Memory B cell (primary cell): ENCODE measurements around the gene KRTAP4-3.
A peak's percentile ranks its signal among the peaks of the same experiment; 100 is the strongest.
"Not testable (repeated sequence)": the region's sequence is repeated elsewhere in the genome, so short reads cannot be mapped to it uniquely, and the experiment has no call there.

Experiments
- ATAC-seq: fragments of 150-1000 bp; cut with Tn5 transposase; 2 replicates; pipeline ENCODE4 v1.10.0; 2021; ENCODE audit warnings: low read depth, mild to moderate bottlenecking, moderate library complexity
- DNase-seq, 2 donors: peaks; one replicate each; pipeline ENCODE4 v3.0.0; 2022; ENCODE audit warnings: low spot score in 2 of 2
- H3K27ac Mint-ChIP-seq: one replicate; pipeline ENCODE4 v1.8.0; 2022; ENCODE audit warnings: mild to moderate bottlenecking, moderate library complexity, mixed read lengths
- H3K27me3 Mint-ChIP-seq: one replicate; pipeline ENCODE4 v1.8.0; 2022; ENCODE audit warnings: mixed read lengths
- H3K36me3 Mint-ChIP-seq: one replicate; pipeline ENCODE4 v1.8.0; 2022; ENCODE audit warnings: mild to moderate bottlenecking, mixed read lengths
- H3K4me1 Mint-ChIP-seq: one replicate; pipeline ENCODE4 v1.8.0; 2022; ENCODE audit warnings: mixed read lengths
- H3K4me3 Mint-ChIP-seq: one replicate; pipeline ENCODE4 v1.8.0; 2022; ENCODE audit warnings: mild to moderate bottlenecking, moderate library complexity, mixed read lengths
- H3K9me3 Mint-ChIP-seq: one replicate; pipeline ENCODE4 v1.8.0; 2022; ENCODE audit warnings: mixed read lengths

The KRTAP4-3 gene

GRCh38 chr17:41168121-41168520 lies at the start of gene KRTAP4-3:
Gene KRTAP4-3 (minus strand): TSS chr17:41168221. CDS start chr17:41168172, 49 bp downstream.
- ATAC-seq (no peak), DNase-seq (no peak)
- H3K4me3 Mint-ChIP-seq, result no peak within 1 kb of the TSS
- H3K4me1 Mint-ChIP-seq, result peaks cover 2% of the 10 kb centered on the region
- no peaks in the 10 kb centered on the region for H3K9me3 Mint-ChIP-seq
- peaks cover 5% of the 10 kb centered on the region for H3K27me3 Mint-ChIP-seq
- H3K27ac Mint-ChIP-seq, result no peak within 1 kb of the TSS
- H3K36me3 Mint-ChIP-seq, result no peaks in the 10 kb centered on the region

GRCh38 chr17:41215681-41216080 lies 47.7 kb upstream of the KRTAP4-3 start:
- ATAC-seq, result no peak
- H3K9me3 Mint-ChIP-seq, result peaks cover 5% of the 10 kb centered on the region
- H3K27me3 Mint-ChIP-seq, result peaks cover 17% of the 10 kb centered on the region
- no peak for DNase-seq
- H3K36me3 Mint-ChIP-seq, result peaks cover 1% of the 10 kb centered on the region
- H3K4me1 Mint-ChIP-seq, result no peaks in the 10 kb centered on the region
- H3K27ac Mint-ChIP-seq, result no peak overlapping the region
- no peak overlapping the region for H3K4me3 Mint-ChIP-seq

GRCh38 chr17:41212524-41213169 lies 44.6 kb upstream of the KRTAP4-3 start:
- Mint-ChIP-seq H3K27me3 (peaks cover 24% of the 10 kb centered on the region), H3K4me3 (no peak overlapping the region), H3K27ac (no peak overlapping the region), H3K9me3 (peaks cover 1% of the 10 kb centered on the region), H3K4me1 (no peaks in the 10 kb centered on the region), H3K36me3 (no peaks in the 10 kb centered on the region)
- ATAC-seq, result no peak
- DNase-seq, result no peak

DNA sequence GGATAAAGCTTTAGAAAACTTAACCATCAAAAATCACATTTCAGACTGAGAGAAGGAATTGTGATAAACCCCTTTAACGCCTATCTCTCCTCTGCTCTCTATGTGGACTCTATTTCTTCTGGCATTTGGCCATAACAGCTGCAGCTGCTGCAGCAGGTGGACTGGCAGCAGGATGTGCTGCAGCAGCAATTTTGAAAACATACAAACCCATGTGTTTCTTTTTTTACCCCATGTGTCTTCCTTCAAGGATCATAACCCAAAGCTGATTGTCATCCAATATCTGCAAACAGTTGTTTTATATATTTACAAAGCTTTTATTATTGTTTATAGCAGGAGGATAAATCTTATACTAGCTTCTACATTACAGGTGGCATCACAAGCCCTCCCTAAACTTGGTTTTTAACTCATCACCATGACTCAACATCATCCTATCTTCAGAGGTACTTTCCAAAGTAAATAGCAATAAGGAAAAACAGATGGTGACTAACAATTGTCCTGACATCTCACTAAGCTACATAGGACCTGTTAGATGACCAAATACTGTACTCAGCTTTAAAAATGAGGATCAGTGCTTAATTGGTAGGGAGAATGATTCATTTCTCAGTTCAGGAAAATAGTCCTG lies 43.9 kb upstream of the KRTAP4-3 start:
- Mint-ChIP-seq H3K4me3 (no peak overlapping the region), H3K4me1 (no peaks in the 10 kb centered on the region), H3K27ac (no peak overlapping the region), H3K27me3 (peaks cover 22% of the 10 kb centered on the region), H3K36me3 (no peaks in the 10 kb centered on the region), H3K9me3 (peaks cover 1% of the 10 kb centered on the region)
- no peak for ATAC-seq
- DNase-seq, result no peak

DNA sequence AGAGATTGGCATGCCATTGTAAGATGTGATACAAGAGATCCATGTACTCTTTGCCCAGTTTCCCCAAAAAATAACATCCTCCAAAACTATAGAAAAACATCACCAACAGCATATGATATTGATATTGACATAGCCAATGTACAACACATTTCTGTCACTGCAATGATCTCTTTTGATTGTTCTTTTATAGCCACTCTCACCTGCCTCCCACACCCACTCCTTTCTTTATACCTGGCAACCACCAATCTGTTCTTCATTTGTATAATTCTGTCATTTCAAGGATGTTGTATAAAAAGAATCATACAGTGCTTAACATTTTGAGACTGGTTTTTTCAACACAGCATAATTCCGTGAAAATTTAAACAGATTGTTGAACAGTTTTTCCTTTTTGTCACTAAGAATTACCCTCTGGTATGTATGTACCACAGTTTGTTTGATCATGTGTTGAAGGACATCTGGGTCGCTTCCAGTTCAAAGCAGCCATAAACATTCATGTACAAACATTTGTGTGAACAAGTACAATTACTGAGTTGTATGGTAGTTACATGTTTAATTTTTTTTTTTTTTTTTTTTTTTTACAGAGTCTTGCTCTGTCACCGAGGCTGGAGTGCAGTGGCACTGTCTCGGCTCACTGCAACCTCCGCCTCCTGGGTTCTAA lies 31.5 kb upstream of the KRTAP4-3 start:
- Mint-ChIP-seq H3K4me1 (no peaks in the 10 kb centered on the region), H3K36me3 (no peaks in the 10 kb centered on the region), H3K4me3 (no peak overlapping the region), H3K27me3 (no peaks in the 10 kb centered on the region), H3K9me3 (peaks cover 5% of the 10 kb centered on the region), H3K27ac (no peak overlapping the region)
- DNase-seq (no peak), ATAC-seq (no peak)

DNA sequence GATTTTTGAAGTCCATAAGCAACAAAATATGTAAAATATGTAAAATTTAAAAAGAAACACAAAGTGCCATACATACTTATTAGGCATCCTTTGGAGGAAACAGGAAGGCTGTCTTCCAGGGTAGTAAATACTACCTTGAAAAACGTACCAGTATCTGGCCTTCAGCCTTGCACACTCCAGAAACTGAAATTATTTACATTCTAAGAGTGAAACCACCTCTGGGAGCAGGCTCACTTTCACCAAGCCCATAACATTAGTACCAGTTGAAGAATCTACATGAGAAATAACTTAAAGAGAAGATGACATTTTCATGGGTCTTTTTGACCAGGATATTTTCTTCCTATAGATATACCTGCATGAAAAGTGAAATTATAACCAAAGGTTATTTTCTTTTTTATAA lies 28.0 kb upstream of the KRTAP4-3 start:
- Mint-ChIP-seq H3K27ac (no peak overlapping the region), H3K36me3 (no peaks in the 10 kb centered on the region), H3K4me3 (no peak overlapping the region), H3K9me3 (peaks cover 5% of the 10 kb centered on the region), H3K27me3 (peaks cover 7% of the 10 kb centered on the region), H3K4me1 (no peaks in the 10 kb centered on the region)
- ATAC-seq (no peak), DNase-seq (no peak)

DNA sequence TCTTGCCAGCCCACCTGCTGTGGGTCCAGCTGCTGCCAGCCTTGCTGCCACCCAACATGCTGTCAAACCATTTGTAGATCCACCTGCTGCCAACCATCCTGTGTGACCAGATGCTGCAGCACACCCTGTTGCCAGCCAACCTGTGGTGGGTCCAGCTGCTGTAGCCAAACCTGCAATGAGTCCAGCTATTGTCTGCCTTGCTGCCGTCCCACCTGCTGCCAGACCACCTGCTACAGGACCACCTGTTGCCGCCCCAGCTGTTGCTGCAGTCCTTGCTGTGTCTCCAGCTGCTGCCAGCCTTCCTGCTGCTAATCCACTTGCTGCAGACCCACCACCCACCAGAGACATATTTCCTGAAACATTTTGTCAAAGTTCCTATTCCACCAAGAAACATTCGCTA lies 22.3 kb upstream of the KRTAP4-3 start:
- H3K9me3 Mint-ChIP-seq, result no peaks in the 10 kb centered on the region
- H3K4me3 Mint-ChIP-seq, result no peak overlapping the region
- DNase-seq (no peak), ATAC-seq (no peak)
- H3K27ac Mint-ChIP-seq, result no peak overlapping the region
- H3K27me3 Mint-ChIP-seq, result peaks cover 31% of the 10 kb centered on the region
- H3K36me3 Mint-ChIP-seq, result no peaks in the 10 kb centered on the region
- H3K4me1 Mint-ChIP-seq, result no peaks in the 10 kb centered on the region

DNA sequence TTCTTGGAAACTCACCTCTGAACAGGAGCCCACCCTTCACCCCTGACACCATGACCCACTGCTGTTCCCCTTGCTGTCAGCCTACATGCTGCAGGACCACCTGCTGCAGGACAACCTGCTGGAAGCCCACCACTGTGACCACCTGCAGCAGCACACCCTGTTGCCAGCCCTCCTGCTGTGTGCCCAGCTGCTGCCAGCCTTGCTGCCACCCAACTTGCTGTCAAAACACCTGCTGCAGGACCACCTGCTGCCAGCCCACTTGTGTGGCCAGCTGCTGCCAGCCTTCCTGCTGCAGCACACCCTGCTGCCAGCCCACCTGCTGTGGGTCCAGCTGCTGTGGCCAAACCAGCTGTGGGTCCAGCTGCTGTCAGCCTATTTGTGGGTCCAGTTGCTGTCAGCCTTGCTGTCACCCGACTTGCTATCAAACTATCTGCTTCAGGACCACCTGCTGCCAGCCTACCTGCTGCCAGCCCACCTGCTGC lies 21.9 kb upstream of the KRTAP4-3 start, which contains the start of gene KRTAP9-1:
Gene KRTAP9-1 (plus strand): TSS at position 51 of the 482 bp plus-strand sequence. CDS start 0 bp downstream, at position 51.
- H3K4me3 Mint-ChIP-seq, H3K27ac Mint-ChIP-seq, H3K9me3 Mint-ChIP-seq, H3K4me1 Mint-ChIP-seq, H3K36me3 Mint-ChIP-seq, ATAC-seq, DNase-seq: not testable (repeated sequence)
- H3K27me3 Mint-ChIP-seq, result peaks cover 33% of the 10 kb centered on the region

DNA sequence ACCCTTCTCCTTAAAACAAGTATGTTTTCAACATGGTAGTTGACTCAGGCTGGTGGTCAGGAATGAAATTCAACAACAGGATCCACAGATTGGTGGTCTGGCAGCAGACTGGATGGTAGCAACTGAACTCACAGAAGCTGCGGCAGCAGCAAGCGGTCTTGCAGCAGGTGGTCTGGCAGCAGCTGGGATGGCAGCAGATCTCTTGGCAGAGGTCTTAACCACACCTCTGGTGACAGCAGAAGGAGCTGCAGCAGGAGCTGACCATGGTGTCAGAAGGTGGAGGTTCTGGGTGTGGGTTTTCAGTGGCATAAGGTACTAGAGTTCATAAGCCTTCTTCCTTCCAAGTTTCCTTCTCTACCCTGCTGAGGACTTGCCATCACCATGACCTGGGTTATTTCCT lies 18.9 kb upstream of the KRTAP4-3 start:
- Mint-ChIP-seq H3K27me3 (peaks cover 36% of the 10 kb centered on the region), H3K4me3 (no peak overlapping the region), H3K36me3 (no peaks in the 10 kb centered on the region), H3K4me1 (no peaks in the 10 kb centered on the region), H3K9me3 (peaks cover 1% of the 10 kb centered on the region), H3K27ac (no peak overlapping the region)
- DNase-seq (no peak), ATAC-seq (no peak)

GRCh38 chr17:41185001-41185400 lies 17.0 kb upstream of the KRTAP4-3 start:
- Mint-ChIP-seq H3K4me1 (no peaks in the 10 kb centered on the region), H3K27ac (no peak overlapping the region), H3K4me3 (no peak overlapping the region), H3K36me3 (no peaks in the 10 kb centered on the region), H3K27me3 (peaks cover 24% of the 10 kb centered on the region), H3K9me3 (peaks cover 1% of the 10 kb centered on the region)
- DNase-seq (no peak), ATAC-seq (no peak)

DNA sequence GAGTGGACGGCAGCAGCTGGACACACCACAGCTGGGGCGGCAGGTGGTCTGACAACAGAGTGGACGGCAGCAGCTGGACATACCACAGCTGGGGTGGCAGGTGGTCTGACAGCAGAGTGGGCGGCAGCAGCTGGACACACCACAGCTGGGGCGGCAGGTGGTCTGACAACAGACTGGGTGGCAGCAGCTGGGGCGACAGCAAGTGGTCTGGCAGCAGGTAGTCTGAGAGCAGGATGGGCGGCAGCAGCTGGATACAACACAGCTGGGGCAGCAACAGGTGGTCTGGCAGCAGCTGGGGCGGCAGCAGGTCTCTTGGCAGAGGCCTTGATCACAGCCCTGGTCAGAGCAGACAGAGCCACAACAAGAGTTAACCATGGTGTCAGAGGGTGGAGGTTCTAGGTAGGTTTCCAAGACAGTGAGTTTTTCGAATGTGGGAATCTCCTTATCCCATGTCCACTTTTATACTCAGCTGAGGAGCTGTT lies 16.5 kb upstream of the KRTAP4-3 start, which contains the start of gene KRTAP4-1:
Gene KRTAP4-1 (minus strand): TSS at position 432 of the 482 bp plus-strand sequence. CDS start 57 bp downstream, at position 375.
- Mint-ChIP-seq H3K4me1 (no peaks in the 10 kb centered on the region), H3K27ac (no peak within 1 kb of the TSS), H3K27me3 (peaks cover 21% of the 10 kb centered on the region), H3K36me3 (no peaks in the 10 kb centered on the region), H3K4me3 (no peak within 1 kb of the TSS), H3K9me3 (peaks cover 1% of the 10 kb centered on the region)
- DNase-seq, result no peak
- no peak for ATAC-seq

GRCh38 chr17:41178843-41179616 lies 11.0 kb upstream of the KRTAP4-3 start:
- no peak for DNase-seq
- no peaks in the 10 kb centered on the region for H3K9me3 Mint-ChIP-seq

DNA sequence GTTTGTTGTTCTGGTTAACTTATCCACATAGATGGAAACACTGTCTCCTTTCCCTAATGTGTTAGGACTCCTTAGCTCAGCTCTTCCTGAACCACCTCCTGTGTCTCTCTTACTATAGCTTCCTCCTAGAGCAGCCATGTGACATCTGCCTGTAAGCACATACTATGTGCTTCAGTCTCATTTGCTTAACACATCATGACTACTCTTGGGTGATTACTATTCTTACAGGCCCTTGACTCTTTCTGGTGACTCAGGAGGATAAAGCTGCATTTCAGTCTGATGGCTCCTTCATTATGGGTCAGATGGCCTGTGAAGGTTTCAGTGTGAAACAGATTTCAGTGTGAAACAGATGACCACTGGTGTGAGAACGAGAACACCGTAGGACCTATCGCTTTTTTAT lies 10.3 kb upstream of the KRTAP4-3 start:
- ATAC-seq (peak; percentile 67), DNase-seq (no peak)
- Mint-ChIP-seq H3K27me3 (no peaks in the 10 kb centered on the region), H3K4me3 (no peak overlapping the region), H3K9me3 (no peaks in the 10 kb centered on the region), H3K27ac (no peak overlapping the region), H3K36me3 (no peaks in the 10 kb centered on the region), H3K4me1 (peaks cover 30% of the 10 kb centered on the region)

More at GRCh38 chr17:41178843-41179616, 11.0 kb upstream of the KRTAP4-3 start:
- no peak overlapping the region for H3K4me3 Mint-ChIP-seq
- H3K27me3 Mint-ChIP-seq, result peaks cover under 1% of the 10 kb centered on the region
- no peaks in the 10 kb centered on the region for H3K36me3 Mint-ChIP-seq
- H3K27ac Mint-ChIP-seq, result no peak overlapping the region
- ATAC-seq, result no peak
- peaks cover 30% of the 10 kb centered on the region for H3K4me1 Mint-ChIP-seq
